ENCODE data around the gene JSRP1.

DNA sequence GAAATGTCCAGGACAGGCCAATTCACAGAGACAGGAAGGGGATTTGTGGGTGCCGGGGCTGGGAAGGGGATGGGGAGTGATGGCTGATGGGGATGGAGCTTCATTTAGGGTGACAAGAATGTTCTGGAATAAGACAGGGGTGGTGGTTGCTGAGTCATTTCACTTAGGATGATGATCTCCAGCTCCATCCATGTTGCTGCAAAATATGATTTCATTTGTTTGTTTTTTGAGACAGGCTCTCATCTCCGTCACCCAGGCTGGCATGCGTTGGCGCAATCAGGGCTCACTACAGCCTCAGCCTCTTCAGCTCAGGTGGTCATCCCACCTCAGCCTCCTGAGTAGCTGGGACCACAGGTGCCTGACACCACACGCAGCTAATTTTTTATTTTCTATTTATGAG is 3.1 kb upstream of the JSRP1 start:
- TF ChIP-seq, protein P1, sequence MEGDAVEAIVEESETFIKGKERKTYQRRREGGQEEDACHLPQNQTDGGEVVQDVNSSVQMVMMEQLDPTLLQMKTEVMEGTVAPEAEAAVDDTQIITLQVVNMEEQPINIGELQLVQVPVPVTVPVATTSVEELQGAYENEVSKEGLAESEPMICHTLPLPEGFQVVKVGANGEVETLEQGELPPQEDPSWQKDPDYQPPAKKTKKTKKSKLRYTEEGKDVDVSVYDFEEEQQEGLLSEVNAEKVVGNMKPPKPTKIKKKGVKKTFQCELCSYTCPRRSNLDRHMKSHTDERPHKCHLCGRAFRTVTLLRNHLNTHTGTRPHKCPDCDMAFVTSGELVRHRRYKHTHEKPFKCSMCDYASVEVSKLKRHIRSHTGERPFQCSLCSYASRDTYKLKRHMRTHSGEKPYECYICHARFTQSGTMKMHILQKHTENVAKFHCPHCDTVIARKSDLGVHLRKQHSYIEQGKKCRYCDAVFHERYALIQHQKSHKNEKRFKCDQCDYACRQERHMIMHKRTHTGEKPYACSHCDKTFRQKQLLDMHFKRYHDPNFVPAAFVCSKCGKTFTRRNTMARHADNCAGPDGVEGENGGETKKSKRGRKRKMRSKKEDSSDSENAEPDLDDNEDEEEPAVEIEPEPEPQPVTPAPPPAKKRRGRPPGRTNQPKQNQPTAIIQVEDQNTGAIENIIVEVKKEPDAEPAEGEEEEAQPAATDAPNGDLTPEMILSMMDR (conservative IDR thresholded peaks at IDR 0.05 in 1 of 2, IDR thresholded peaks at IDR 0.05 in 1 of 2; ENCODE audit: low read depth in 1 of 2, low read length in 2 of 2): no peak
- TF ChIP-seq EZH2 (IDR thresholded peaks at IDR 0.05; ENCODE audit: low read length, missing control alignments): no peak

Measured in fibroblast of lung (primary cell).